RWPE2 (cell line): ENCODE results near the gene OBP2A.
A peak's percentile ranks its signal among the peaks of the same experiment; 100 is the strongest.

Experiments
- ATAC-seq: fragments of 200-7000 bp; cut with Tn5 transposase; 3 replicates; pipeline ENCODE4 v1.9.1; 2021; ENCODE audit warnings: low read depth
- DNase-seq: peaks from one replicate; pipeline ENCODE4 v3.0.0-alpha.2; 2020; ENCODE audit warnings: low spot score
- H3K27ac ChIP-seq: fragments of 450-650 bp; 2 replicates; pipeline ENCODE4 v1.5.1; 2017; ENCODE audit warnings: mild to moderate bottlenecking; ENCODE audit not compliant: poor library complexity, severe bottlenecking
- H3K27me3 ChIP-seq: fragments of 250-450 bp; sonication (Bioruptor Pico); 2 replicates; pipeline ENCODE4 v1.5.1; 2021; ENCODE audit warnings: mild to moderate bottlenecking, moderate library complexity; ENCODE audit not compliant: insufficient read depth, poor library complexity, severe bottlenecking
- H3K36me3 ChIP-seq: fragments of 250-450 bp; sonication (Bioruptor Pico); 2 replicates; pipeline ENCODE4 v1.5.1; 2020; ENCODE audit warnings: low read depth, mild to moderate bottlenecking, moderate library complexity
- H3K4me1 ChIP-seq: fragments of 250-450 bp; sonication (Bioruptor Pico); 2 replicates; pipeline ENCODE4 v1.5.1; 2021; ENCODE audit warnings: mild to moderate bottlenecking, moderate library complexity; ENCODE audit not compliant: insufficient read depth, poor library complexity, severe bottlenecking
- H3K4me3 ChIP-seq: fragments of 250-450 bp; sonication (Bioruptor Pico); 2 replicates; pipeline ENCODE4 v1.5.1; 2021; ENCODE audit warnings: mild to moderate bottlenecking, moderate library complexity; ENCODE audit not compliant: severe bottlenecking
- H3K9me3 ChIP-seq: fragments of 250-450 bp; sonication (Bioruptor Pico); 2 replicates; pipeline ENCODE4 v1.5.1; 2021; ENCODE audit warnings: mild to moderate bottlenecking, moderate library complexity; ENCODE audit not compliant: severe bottlenecking
- CTCF ChIP-seq: fragments of 450-650 bp; IDR thresholded peaks from one replicate; pipeline ENCODE4 v1.5.1; 2017; ENCODE audit warnings: mild to moderate bottlenecking, moderate library complexity; ENCODE audit not compliant: poor library complexity, severe bottlenecking

The OBP2A gene

GRCh38 chr9:135500525-135501260, 45.2 kb upstream of the OBP2A start, which contains the start of gene MRPS2:
Gene MRPS2 (plus strand): TSS chr9:135500682. CDS start chr9:135500711, 29 bp downstream.
- Histone ChIP-seq H3K4me1 (no peaks in the 10 kb centered on the region), H3K4me3 (peak within 1 kb of the TSS; percentile 60), H3K36me3 (peaks cover 31% of the 10 kb centered on the region), H3K27ac (peak within 1 kb of the TSS; percentile 45), H3K27me3 (no peaks in the 10 kb centered on the region), H3K9me3 (no peaks in the 10 kb centered on the region)
- DNase-seq (peak; percentile 84), ATAC-seq (peak; percentile 86)
- peak; percentile 95 for TF ChIP-seq CTCF

- Histone ChIP-seq H3K27me3 (no peaks in the 10 kb centered on the region), H3K27ac (peak overlapping the region; percentile 45), H3K4me3 (peak overlapping the region; percentile 60), H3K4me1 (no peaks in the 10 kb centered on the region), H3K36me3 (peaks cover 31% of the 10 kb centered on the region), H3K9me3 (no peaks in the 10 kb centered on the region)
- peak; percentile 36 for DNase-seq
- no peak for ATAC-seq
- no peak for TF ChIP-seq CTCF
Measured at GRCh38 chr9:135501261-135502167, 44.4 kb upstream of the OBP2A start.

GRCh38 chr9:135502168-135502872, 43.6 kb upstream of the OBP2A start:
- H3K36me3 ChIP-seq: peaks cover 31% of the 10 kb centered on the region
- H3K4me1 ChIP-seq: no peaks in the 10 kb centered on the region
- no peaks in the 10 kb centered on the region for H3K9me3 ChIP-seq
- no peak overlapping the region for H3K4me3 ChIP-seq
- peak; percentile 47 for DNase-seq
- H3K27ac ChIP-seq: no peak overlapping the region
- H3K27me3 ChIP-seq: no peaks in the 10 kb centered on the region
- no peak for ATAC-seq
- TF ChIP-seq CTCF: no peak

GRCh38 chr9:135502873-135503321, 43.0 kb upstream of the OBP2A start:
- no peak for TF ChIP-seq CTCF
- Histone ChIP-seq H3K36me3 (peaks cover 31% of the 10 kb centered on the region), H3K9me3 (no peaks in the 10 kb centered on the region), H3K4me1 (no peaks in the 10 kb centered on the region), H3K27ac (no peak overlapping the region), H3K27me3 (no peaks in the 10 kb centered on the region), H3K4me3 (no peak overlapping the region)
- peak; percentile 47 for DNase-seq
- no peak for ATAC-seq
